ENCODE results near the gene WNT10A.
"Not testable (repeated sequence)": the region's sequence is repeated elsewhere in the genome, so short reads cannot be mapped to it uniquely, and the experiment has no call there.

DNA sequence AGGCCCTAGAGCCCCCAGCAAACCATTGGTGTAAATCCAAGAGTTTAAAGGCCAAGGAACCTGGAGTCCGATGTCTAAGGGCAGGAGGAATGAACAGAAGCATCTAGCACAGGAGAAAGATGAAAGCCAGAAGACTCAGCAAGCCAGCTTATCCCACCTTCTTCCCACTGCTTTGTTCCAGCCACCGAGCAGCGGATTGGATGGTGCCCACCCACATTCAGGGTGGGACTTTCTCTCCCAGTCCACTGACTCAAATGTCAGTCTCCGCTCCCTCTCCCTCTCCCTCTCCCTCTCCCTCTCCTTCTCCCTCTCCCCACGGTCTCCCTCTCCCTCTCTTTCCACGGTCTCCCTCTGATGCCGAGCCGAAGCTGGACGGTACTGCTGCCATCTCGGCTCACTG is 49.8 kb downstream of the WNT10A start:
- TF ChIP-seq, protein P1, sequence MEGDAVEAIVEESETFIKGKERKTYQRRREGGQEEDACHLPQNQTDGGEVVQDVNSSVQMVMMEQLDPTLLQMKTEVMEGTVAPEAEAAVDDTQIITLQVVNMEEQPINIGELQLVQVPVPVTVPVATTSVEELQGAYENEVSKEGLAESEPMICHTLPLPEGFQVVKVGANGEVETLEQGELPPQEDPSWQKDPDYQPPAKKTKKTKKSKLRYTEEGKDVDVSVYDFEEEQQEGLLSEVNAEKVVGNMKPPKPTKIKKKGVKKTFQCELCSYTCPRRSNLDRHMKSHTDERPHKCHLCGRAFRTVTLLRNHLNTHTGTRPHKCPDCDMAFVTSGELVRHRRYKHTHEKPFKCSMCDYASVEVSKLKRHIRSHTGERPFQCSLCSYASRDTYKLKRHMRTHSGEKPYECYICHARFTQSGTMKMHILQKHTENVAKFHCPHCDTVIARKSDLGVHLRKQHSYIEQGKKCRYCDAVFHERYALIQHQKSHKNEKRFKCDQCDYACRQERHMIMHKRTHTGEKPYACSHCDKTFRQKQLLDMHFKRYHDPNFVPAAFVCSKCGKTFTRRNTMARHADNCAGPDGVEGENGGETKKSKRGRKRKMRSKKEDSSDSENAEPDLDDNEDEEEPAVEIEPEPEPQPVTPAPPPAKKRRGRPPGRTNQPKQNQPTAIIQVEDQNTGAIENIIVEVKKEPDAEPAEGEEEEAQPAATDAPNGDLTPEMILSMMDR (IDR thresholded peaks at IDR 0.05), result not testable (repeated sequence)
- not testable (repeated sequence) for TF ChIP-seq POLR2A (IDR thresholded peaks at IDR 0.05)
